Loucy (cell line): Measurements from ENCODE around the gene ZDHHC20.

Source experiments
- H2AFZ ChIP-seq: fragments of 200-600 bp; sonication (generic); 2 replicates; pipeline ENCODE4 v1.6.0; 2016; ENCODE audit warnings: antibody characterized with exemption, mild to moderate bottlenecking, low read length, moderate library complexity
- H3F3A ChIP-seq: fragments of 200-600 bp; 2 replicates; pipeline ENCODE4 v1.6.0; 2016; ENCODE audit warnings: antibody characterized with exemption, low read depth, mild to moderate bottlenecking
- H3K27me3 ChIP-seq: fragments of 200-600 bp; sonication (generic); 2 replicates; pipeline ENCODE4 v1.6.1; 2014; ENCODE audit warnings: low read length, mild to moderate bottlenecking; ENCODE audit not compliant: insufficient read depth, poor library complexity, severe bottlenecking
- H3K36me3 ChIP-seq: fragments of 200-600 bp; sonication (generic); 2 replicates; pipeline ENCODE4 v1.6.1; 2016; ENCODE audit warnings: low read length; ENCODE audit not compliant: insufficient read depth
- H3K4me1 ChIP-seq: fragments of 200-600 bp; sonication (generic); 2 replicates; pipeline ENCODE4 v1.5.1; 2014; ENCODE audit warnings: low read length, mild to moderate bottlenecking; ENCODE audit not compliant: insufficient read depth, poor library complexity, severe bottlenecking
- H3K4me2 ChIP-seq: fragments of 200-600 bp; sonication (generic); 2 replicates; pipeline ENCODE4 v1.6.0; 2014; ENCODE audit warnings: antibody characterized with exemption, low read length, low read depth, mild to moderate bottlenecking; ENCODE audit not compliant: poor library complexity, severe bottlenecking
- H3K4me3 ChIP-seq: fragments of 200-600 bp; sonication (generic); 2 replicates; pipeline ENCODE4 v1.5.1; 2014; ENCODE audit warnings: low read length, mild to moderate bottlenecking, mixed read lengths; ENCODE audit not compliant: poor library complexity, severe bottlenecking
- H3K79me2 ChIP-seq: fragments of 200-600 bp; sonication (generic); 2 replicates; pipeline ENCODE4 v1.6.1; 2014; ENCODE audit warnings: low read length; ENCODE audit not compliant: insufficient read depth
- H3K9ac ChIP-seq: fragments of 200-600 bp; sonication (generic); 2 replicates; pipeline ENCODE4 v1.6.0; 2014; ENCODE audit warnings: mild to moderate bottlenecking, low read depth, low read length, moderate library complexity; ENCODE audit not compliant: poor library complexity, severe bottlenecking
- H3K9me2 ChIP-seq: fragments of 200-600 bp; sonication (generic); replicated peaks from 2 replicates; pipeline ENCODE4 v1.6.1; 2016; ENCODE audit warnings: low read depth, low read length, mixed read lengths
- H3K9me3 ChIP-seq: fragments of 200-600 bp; sonication (generic); 2 replicates; pipeline ENCODE4 v1.6.1; 2014; ENCODE audit warnings: mild to moderate bottlenecking, antibody characterized with exemption, low read length, low read depth; ENCODE audit not compliant: insufficient read depth
- H4K20me1 ChIP-seq: fragments of 200-600 bp; sonication (generic); 2 replicates; pipeline ENCODE4 v1.6.0; 2014; ENCODE audit warnings: antibody characterized with exemption, low read length, mild to moderate bottlenecking; ENCODE audit not compliant: insufficient read depth, poor library complexity, severe bottlenecking
- EZH2phosphoT487 ChIP-seq: fragments of 200-600 bp; IDR thresholded peaks from 2 replicates; pipeline ENCODE4 v1.6.1; 2018; ENCODE audit warnings: antibody characterized with exemption, mild to moderate bottlenecking, moderate library complexity, borderline replicate concordance
- TF ChIP-seq, protein P1 (sequence below): fragments of 200-600 bp; sonication (generic); conservative IDR thresholded peaks from 2 replicates; pipeline ENCODE4 v1.5.1; 2014; ENCODE audit warnings: mild to moderate bottlenecking, antibody characterized with exemption, low read length

The ZDHHC20 gene

GRCh38 chr13:21328201-21328600 lies 130.9 kb downstream of the ZDHHC20 start:
- peaks cover 10% of the 10 kb centered on the region for H4K20me1 ChIP-seq
- H3K4me2 ChIP-seq: no peak overlapping the region
- no peaks in the 10 kb centered on the region for H3F3A ChIP-seq
- H3K79me2 ChIP-seq: peaks cover 91% of the 10 kb centered on the region
- H3K4me1 ChIP-seq: peaks cover 9% of the 10 kb centered on the region
- no peaks in the 10 kb centered on the region for H3K9me2 ChIP-seq
- no peak for TF ChIP-seq EZH2phosphoT487
- TF ChIP-seq, protein P1, sequence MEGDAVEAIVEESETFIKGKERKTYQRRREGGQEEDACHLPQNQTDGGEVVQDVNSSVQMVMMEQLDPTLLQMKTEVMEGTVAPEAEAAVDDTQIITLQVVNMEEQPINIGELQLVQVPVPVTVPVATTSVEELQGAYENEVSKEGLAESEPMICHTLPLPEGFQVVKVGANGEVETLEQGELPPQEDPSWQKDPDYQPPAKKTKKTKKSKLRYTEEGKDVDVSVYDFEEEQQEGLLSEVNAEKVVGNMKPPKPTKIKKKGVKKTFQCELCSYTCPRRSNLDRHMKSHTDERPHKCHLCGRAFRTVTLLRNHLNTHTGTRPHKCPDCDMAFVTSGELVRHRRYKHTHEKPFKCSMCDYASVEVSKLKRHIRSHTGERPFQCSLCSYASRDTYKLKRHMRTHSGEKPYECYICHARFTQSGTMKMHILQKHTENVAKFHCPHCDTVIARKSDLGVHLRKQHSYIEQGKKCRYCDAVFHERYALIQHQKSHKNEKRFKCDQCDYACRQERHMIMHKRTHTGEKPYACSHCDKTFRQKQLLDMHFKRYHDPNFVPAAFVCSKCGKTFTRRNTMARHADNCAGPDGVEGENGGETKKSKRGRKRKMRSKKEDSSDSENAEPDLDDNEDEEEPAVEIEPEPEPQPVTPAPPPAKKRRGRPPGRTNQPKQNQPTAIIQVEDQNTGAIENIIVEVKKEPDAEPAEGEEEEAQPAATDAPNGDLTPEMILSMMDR: no peak
- no peak overlapping the region for H2AFZ ChIP-seq
- no peak overlapping the region for H3K4me3 ChIP-seq
- H3K36me3 ChIP-seq: peaks cover 64% of the 10 kb centered on the region; the same call in 1 of the 2 replicates
- no peaks in the 10 kb centered on the region for H3K9me3 ChIP-seq
- H3K27me3 ChIP-seq: no peaks in the 10 kb centered on the region
- no peak overlapping the region for H3K9ac ChIP-seq

DNA sequence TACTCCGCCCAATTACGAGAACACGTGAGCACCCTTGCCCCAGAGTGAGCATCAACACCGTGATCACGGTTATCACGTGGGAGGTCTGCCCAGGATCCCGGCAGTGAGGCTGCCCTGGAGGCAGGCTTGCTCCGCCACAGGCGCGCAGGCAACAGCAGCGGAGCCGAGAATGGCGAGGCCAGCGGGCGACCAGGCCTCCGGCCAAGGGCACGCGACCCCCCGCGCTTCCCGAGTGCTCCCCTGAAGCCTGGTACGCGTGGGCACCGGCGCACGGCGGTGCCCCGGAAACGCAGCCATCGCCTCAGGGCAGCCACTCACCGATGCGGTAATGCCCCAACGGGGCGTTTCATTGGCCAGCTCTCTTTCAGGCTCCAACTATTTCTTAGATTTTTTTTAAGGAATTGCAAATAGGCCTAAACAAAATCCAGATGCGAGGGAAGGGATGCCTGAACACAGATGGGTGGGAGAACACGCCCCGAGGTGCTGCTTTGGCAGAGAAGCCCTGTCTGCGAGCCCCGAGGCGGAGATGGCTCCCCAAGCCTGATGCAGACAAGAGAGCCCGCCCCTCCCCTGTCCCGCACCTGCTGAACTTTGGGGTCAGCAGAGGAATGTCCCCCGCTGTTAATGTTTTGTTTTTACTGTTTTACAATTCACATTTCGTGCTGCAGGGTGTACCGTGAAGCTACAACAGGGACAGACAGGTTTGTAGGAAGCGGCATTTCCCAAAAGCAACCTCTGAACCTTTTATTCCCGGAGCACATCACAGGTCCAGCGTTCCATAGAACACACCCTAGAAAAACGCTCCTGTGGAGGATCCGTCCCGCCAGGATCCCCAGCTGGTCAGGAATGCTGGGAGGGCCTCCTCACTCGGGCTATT lies 132.7 kb downstream of the ZDHHC20 start:
- Histone ChIP-seq H3K36me3 (peaks cover 81% of the 10 kb centered on the region; the same call in 1 of the 2 replicates), H4K20me1 (peaks cover 10% of the 10 kb centered on the region), H3F3A (no peaks in the 10 kb centered on the region), H3K9me2 (no peaks in the 10 kb centered on the region), H3K4me2 (no peak overlapping the region), H2AFZ (no peak overlapping the region), H3K4me1 (peaks cover 6% of the 10 kb centered on the region), H3K4me3 (no peak overlapping the region), H3K9ac (no peak overlapping the region), H3K9me3 (no peaks in the 10 kb centered on the region), H3K27me3 (no peaks in the 10 kb centered on the region), H3K79me2 (peaks cover 73% of the 10 kb centered on the region; the same call in 1 of the 2 replicates)
- TF ChIP-seq, protein P1: no peak
- no peak for TF ChIP-seq EZH2phosphoT487

DNA sequence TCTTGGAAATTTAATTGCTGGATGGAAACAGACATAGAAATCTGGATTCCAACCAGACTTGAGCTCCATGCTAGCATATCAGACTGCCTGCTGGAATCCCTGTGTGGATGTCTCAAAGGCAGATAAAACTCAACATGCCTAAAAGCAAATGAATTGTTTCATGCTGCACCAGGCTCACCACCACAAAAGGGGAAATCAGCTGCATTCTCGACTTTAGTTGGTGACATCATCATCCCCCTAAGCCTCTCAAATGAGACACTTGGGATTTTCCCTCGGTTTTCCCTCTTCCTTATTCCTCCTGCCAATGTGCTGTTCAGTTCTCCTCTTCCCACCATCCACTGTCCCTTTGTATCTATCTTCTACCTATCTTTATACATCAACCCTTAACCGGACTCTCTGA lies 134.3 kb downstream of the ZDHHC20 start:
- TF ChIP-seq, protein P1: no peak
- TF ChIP-seq EZH2phosphoT487: no peak
- H3K9me3 ChIP-seq: no peaks in the 10 kb centered on the region
- peaks cover 57% of the 10 kb centered on the region; the same call in 1 of the 2 replicates for H3K79me2 ChIP-seq
- H4K20me1 ChIP-seq: peaks cover 4% of the 10 kb centered on the region
- H3F3A ChIP-seq: no peaks in the 10 kb centered on the region
- H3K4me3 ChIP-seq: no peak overlapping the region
- no peaks in the 10 kb centered on the region for H3K27me3 ChIP-seq
- no peak overlapping the region for H2AFZ ChIP-seq
- H3K36me3 ChIP-seq: peaks cover 81% of the 10 kb centered on the region; the same call in 1 of the 2 replicates
- no peak overlapping the region for H3K4me2 ChIP-seq
- H3K9me2 ChIP-seq: no peaks in the 10 kb centered on the region
- no peak overlapping the region for H3K9ac ChIP-seq
- H3K4me1 ChIP-seq: peaks cover 6% of the 10 kb centered on the region
